ENCODE data around the gene WWC2.

Gene WWC2

DNA sequence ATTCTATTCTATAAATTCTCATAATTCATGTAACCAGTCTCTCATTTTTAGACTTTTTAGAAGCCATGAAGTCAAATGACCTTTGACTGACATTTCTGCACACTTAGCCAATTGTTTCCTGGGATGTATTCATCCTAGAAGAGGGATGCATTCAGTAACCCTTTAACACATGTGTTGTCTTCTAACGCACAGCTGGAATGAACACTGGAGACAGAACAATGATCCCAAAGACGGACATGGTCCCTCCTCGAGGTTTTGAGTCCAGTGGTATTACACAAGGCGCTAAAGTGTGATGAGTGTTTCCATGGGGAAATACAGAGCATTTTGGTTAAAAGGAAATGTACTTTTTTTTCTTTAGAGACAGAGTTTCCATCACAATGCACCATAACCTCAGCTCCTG, 263.0 kb downstream of the WWC2 start:
- no peak for DNase-seq

DNA sequence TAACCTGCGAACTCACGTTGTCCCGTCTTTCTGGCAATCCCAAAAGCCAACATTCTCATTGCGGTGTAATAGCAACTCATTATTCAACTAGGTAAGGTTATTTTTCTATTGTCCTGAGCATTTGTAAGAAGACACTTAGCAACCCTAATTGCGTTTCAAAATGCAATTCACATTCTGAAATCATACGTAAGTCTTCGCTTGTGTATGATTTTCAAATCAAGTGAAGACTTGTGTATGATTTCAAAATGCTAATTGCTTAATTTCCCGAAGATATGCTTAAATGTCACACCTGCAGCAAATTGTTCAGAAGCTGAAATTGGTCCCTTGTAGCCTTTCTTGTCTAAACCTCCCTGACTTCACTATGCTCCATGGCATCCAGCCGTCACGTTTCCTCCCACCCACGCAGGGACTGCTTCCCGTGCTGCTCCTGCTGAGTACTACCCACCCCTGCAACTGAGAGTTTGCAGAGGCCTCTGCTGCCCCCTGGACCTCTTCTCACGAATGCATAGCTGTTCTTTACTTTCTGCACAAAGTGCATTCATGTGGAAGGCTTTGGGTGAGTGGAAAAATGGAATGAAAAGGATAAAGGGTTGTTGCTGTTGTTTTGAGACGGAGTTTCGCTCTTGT, 264.0 kb downstream of the WWC2 start:
- DNase-seq, result no peak

GRCh38 chr4:183364025-183364424, 265.0 kb downstream of the WWC2 start:
- no peak for DNase-seq

DNA sequence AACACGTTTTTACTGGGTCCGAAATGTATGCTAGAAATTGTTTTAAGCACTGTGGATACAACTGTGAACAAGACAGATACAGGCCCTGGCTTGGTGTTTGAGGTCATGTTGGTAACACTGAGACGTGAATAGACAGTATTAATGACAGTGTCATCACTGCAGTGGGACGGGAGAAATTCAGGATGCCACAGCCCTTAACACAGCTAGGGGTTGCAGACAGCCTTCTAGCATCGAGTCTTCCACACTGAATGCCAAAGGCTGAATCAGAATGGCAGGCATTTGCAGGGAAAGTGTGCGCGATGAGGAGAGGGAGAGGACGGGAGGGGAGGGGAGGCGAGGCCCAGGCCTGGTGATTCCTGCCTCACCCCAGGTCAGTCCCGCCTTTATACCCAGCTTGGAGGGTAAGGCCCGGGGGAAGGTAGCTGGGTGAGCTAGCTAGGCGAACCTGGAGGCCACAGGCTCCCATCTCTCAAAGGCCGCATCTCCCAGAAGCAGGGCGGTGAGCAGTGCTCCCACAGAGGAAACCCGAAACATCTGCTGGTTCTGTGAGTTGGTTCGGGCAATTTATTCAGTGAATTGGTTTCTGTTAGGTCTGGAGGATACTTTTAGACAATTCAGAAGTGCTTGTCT, 267.3 kb downstream of the WWC2 start:
- no peak for DNase-seq

DNA sequence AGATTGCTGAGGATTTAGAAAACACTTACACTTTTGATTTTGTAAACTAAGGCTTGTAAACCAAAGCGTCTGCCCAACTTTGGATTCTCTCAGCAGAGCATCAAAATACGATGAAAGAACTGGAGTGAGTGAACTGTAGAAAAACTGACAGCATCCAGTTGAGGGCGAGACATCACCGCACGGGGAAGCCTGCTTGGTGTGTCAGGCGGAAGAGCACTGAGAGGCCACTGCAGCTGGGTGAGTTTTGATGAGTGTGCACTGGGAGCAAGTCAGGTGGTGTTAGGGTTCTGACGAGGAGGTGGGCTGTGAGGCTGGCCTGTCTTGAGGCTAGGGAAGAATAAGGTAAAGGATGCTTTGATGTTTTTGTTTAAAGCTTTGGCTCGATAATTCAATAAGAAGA, 270.0 kb downstream of the WWC2 start:
- DNase-seq, result no peak

Data from activated CD4-positive, alpha-beta T cell treated with anti-CD3 and anti-CD28 coated beads, Interleukin-2, Interleukin-6, amounts not matched to agents 100 ng/mL and 50 ng/mL, durations not matched to agents 16 hours and 8 hours (primary cell).